Cardiac fibroblast (primary cell): ENCODE data around the gene EXD3.

Experiments
- DNase-seq, 2 donors: peaks; one replicate each; pipeline versions ENCODE4 v3.0.0 to v3.0.0-alpha.2; 2010; ENCODE audit warnings: low read depth in 2 of 2
- H3K4me3 ChIP-seq, 2 donors: replicated peaks in 1 of 2; 1 replicate in 1 of 2; 2 replicates in 1 of 2; pipeline ENCODE4 v1.5.1; 2011; ENCODE audit warnings: low read depth in 2 of 2, low read length in 2 of 2, mild to moderate bottlenecking in 2 of 2, moderate library complexity in 1 of 2
- CTCF ChIP-seq: IDR thresholded peaks from one replicate; pipeline ENCODE4 v1.5.1; 2011; ENCODE audit warnings: low read depth, mild to moderate bottlenecking, low read length, inconsistent platforms

The EXD3 gene

DNA sequence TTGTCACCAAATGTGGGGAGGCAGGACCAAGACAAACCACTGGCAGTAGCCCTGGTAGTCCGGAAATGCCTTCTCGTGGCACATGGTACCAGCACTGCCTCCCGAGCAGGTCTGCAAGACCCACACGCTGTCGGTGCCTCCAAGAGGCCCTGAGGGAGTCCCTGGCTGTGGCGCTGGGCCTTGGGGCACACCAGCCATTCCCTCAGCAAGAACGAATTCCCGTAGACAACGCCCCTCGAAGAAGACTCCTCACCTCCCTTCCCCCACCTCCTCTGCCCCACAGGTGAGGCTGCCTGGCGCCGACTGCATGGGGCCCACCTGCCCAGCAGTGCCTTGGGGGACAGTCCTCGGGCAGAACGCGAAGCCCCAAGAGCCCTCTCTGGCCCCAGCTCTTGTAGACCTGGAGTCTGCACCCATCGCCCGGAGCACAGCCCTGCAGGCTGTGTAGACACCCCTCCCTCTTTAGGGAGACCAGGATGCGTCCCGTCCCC lies 56.0 kb downstream of the EXD3 start:
- no peak overlapping the region for H3K4me3 ChIP-seq
- TF ChIP-seq CTCF, result no peak
- DNase-seq, result no peak

GRCh38 chr9:137366445-137366810 lies 56.5 kb downstream of the EXD3 start:
- DNase-seq, result no peak
- no peak for TF ChIP-seq CTCF
- H3K4me3 ChIP-seq, result no peak overlapping the region

DNA sequence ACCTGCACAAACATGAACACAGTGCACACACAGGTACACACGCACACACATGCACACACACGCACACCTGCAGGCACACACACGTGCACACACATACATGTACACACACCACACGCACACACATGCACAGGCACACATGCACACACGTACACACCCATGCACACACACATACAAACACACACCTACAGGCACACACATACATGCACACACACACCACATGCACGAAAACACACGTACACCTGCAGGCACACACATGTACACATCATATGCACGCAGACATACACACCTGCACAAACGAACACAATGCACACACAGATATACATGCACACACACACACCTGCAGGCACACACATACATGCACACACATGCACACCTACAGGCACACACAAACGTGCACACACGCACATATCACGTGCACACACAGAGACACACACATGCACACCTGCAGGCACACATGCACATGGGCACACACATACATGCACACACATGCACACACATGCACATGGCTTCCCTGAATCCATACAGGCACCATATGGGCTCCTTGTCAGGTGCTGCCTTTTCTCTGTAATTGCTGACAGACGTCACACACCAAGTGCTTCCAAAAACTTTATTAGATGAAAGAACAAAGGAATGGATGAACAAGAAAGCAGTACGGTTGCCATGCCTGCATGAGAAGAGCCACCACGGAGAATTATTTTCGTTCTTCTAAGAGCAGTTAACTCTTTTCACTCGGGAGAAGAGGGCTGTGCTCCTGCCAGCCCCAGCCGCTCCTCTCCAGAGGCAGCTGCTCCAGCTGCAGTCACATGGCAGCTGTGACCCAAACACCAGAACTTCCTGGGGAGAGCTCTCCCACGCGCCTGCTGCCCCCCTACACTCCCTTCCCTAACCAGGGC lies 57.2 kb downstream of the EXD3 start:
- H3K4me3 ChIP-seq, result no peak overlapping the region
- TF ChIP-seq CTCF, result no peak
- DNase-seq, result no peak

DNA sequence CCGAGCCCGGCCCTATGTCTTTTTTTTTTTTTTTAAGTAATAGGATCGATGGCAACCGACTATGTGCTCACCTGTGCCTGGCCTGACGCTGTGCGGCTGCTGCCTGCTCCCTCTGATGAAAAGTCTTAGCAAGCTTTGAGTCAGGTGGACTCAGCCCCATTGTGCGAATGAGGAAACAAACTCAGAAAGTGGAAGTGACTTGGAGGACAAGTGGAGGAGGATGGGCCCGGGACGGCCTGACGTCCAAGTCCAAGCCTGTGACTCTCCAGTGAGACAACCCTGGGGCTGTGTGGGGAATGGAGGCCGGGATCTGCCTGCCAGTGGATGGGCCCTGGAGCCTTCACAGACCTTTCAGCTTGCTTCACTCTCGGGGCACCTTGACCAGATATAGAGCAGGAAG lies 57.9 kb downstream of the EXD3 start:
- H3K4me3 ChIP-seq, result no peak overlapping the region
- DNase-seq, result no peak
- no peak for TF ChIP-seq CTCF

GRCh38 chr9:137359850-137360249 lies 63.1 kb downstream of the EXD3 start:
- H3K4me3 ChIP-seq, result no peak overlapping the region
- no peak for DNase-seq
- no peak for TF ChIP-seq CTCF

- H3K4me3 ChIP-seq, result no peak overlapping the region
- no peak for DNase-seq
- TF ChIP-seq CTCF, result no peak
Measured at GRCh38 chr9:137358126-137358525, 64.8 kb downstream of the EXD3 start.
